ENCODE data around the gene SDE2.

The SDE2 gene

GRCh38 chr1:225943582-225943981 is 55.6 kb downstream of the SDE2 start:
- Histone ChIP-seq H3K27ac (peak overlapping the region; percentile 92; the same call in 1 of the 2 replicates), H3K27me3 (ENCODE audit: insufficient read depth, low read depth) (no peaks in the 10 kb centered on the region), H2AFZ (ENCODE audit: low read depth) (no peak overlapping the region), H4K20me1 (ENCODE audit: insufficient read depth) (no peaks in the 10 kb centered on the region), H3K9ac (no peak overlapping the region; the same call in 1 of the 2 replicates), H3K4me1 (ENCODE audit: low read depth, poor library complexity, severe bottlenecking) (peaks cover 59% of the 10 kb centered on the region), H3K4me2 (peak overlapping the region; percentile 95; the same call in 1 of the 2 replicates), H3K4me3 (IDR thresholded peaks at IDR 0.05; ENCODE audit: insufficient read depth, low read depth, low read length) (no peak overlapping the region), H3K79me2 (ENCODE audit: insufficient read depth, low read depth) (no peaks in the 10 kb centered on the region), H3K36me3 (ENCODE audit: insufficient read depth) (no peaks in the 10 kb centered on the region)
- TF ChIP-seq CTCF (conservative IDR thresholded peaks at IDR 0.05; ENCODE audit: low read depth, low read length): no peak

GRCh38 chr1:225942574-225942973 is 56.6 kb downstream of the SDE2 start:
- peak overlapping the region; percentile 92 for H3K27ac ChIP-seq
- H3K4me3 ChIP-seq (IDR thresholded peaks at IDR 0.05; ENCODE audit: insufficient read depth, low read depth, low read length): no peak overlapping the region
- peak overlapping the region; percentile 65 for H2AFZ ChIP-seq (ENCODE audit: low read depth)
- H3K4me2 ChIP-seq: peak overlapping the region; percentile 95
- no peak for TF ChIP-seq CTCF (conservative IDR thresholded peaks at IDR 0.05; ENCODE audit: low read depth, low read length)
- H3K79me2 ChIP-seq (ENCODE audit: insufficient read depth, low read depth): no peaks in the 10 kb centered on the region
- H3K36me3 ChIP-seq (ENCODE audit: insufficient read depth): no peaks in the 10 kb centered on the region
- H3K27me3 ChIP-seq (ENCODE audit: insufficient read depth, low read depth): no peaks in the 10 kb centered on the region
- H3K9ac ChIP-seq: peak overlapping the region; percentile 57; the same call in 1 of the 2 replicates
- H3K4me1 ChIP-seq (ENCODE audit: low read depth, poor library complexity, severe bottlenecking): peaks cover 59% of the 10 kb centered on the region
- H4K20me1 ChIP-seq (ENCODE audit: insufficient read depth): no peaks in the 10 kb centered on the region

GRCh38 chr1:225941942-225942222 is 57.3 kb downstream of the SDE2 start:
- Histone ChIP-seq H3K79me2 (ENCODE audit: insufficient read depth, low read depth) (no peaks in the 10 kb centered on the region), H3K27ac (peak overlapping the region; percentile 92), H3K36me3 (ENCODE audit: insufficient read depth) (no peaks in the 10 kb centered on the region), H3K4me3 (IDR thresholded peaks at IDR 0.05; ENCODE audit: insufficient read depth, low read depth, low read length) (no peak overlapping the region), H3K27me3 (ENCODE audit: insufficient read depth, low read depth) (no peaks in the 10 kb centered on the region), H4K20me1 (ENCODE audit: insufficient read depth) (no peaks in the 10 kb centered on the region), H3K9ac (peak overlapping the region; percentile 57; the same call in 1 of the 2 replicates), H2AFZ (ENCODE audit: low read depth) (peak overlapping the region; percentile 65), H3K4me1 (ENCODE audit: low read depth, poor library complexity, severe bottlenecking) (peaks cover 61% of the 10 kb centered on the region), H3K4me2 (peak overlapping the region; percentile 95)
- TF ChIP-seq CTCF (conservative IDR thresholded peaks at IDR 0.05; ENCODE audit: low read depth, low read length): no peak

GRCh38 chr1:225941187-225941941 is 57.8 kb downstream of the SDE2 start, which contains the start of gene LEFTY2:
LEFTY2 (minus strand) TSS chr1:225941220; CDS start chr1:225941140, 80 bp downstream.
- peak within 1 kb of the TSS; percentile 92 for H3K27ac ChIP-seq
- H3K4me2 ChIP-seq: peak within 1 kb of the TSS; percentile 95
- no peak for TF ChIP-seq CTCF (conservative IDR thresholded peaks at IDR 0.05; ENCODE audit: low read depth, low read length)
- H2AFZ ChIP-seq (ENCODE audit: low read depth): peak within 1 kb of the TSS; percentile 65
- H3K9ac ChIP-seq: peak within 1 kb of the TSS; percentile 57; the same call in 1 of the 2 replicates
- H3K4me1 ChIP-seq (ENCODE audit: low read depth, poor library complexity, severe bottlenecking): peaks cover 67% of the 10 kb centered on the region
- no peaks in the 10 kb centered on the region for H3K36me3 ChIP-seq (ENCODE audit: insufficient read depth)
- H3K27me3 ChIP-seq (ENCODE audit: insufficient read depth, low read depth): no peaks in the 10 kb centered on the region
- no peaks in the 10 kb centered on the region for H3K79me2 ChIP-seq (ENCODE audit: insufficient read depth, low read depth)
- H4K20me1 ChIP-seq (ENCODE audit: insufficient read depth): no peaks in the 10 kb centered on the region
- no peak within 1 kb of the TSS for H3K4me3 ChIP-seq (IDR thresholded peaks at IDR 0.05; ENCODE audit: insufficient read depth, low read depth, low read length)

Data from KMS-11 (cell line).